Fibroblast of villous mesenchyme (primary cell): ENCODE results near the gene GHSR. TPM values are rescaled to one million over a fixed set of nuclear protein-coding genes. Genes with fewer than 3 reads are reported as not detected.

Experiments used
- DNase-seq: peaks from one replicate; pipeline ENCODE4 v3.0.0-alpha.2; 2010; ENCODE audit warnings: low read depth
- H3K4me3 ChIP-seq: 2 replicates; pipeline ENCODE4 v1.5.1; 2011; ENCODE audit warnings: low read depth, mild to moderate bottlenecking, low read length
- total RNA-seq: library from RNA; depleted of rRNA; stranded (reverse); fragments of >200 nt; gene quantifications from 2 replicates; pipeline ENCODE4 v1.2.3, GENCODE V29; 2012
- TF ChIP-seq, protein P1 (sequence below): IDR thresholded peaks from 2 replicates; pipeline ENCODE4 v1.5.1; 2012; ENCODE audit warnings: low read depth, mild to moderate bottlenecking, low read length; ENCODE audit not compliant: insufficient read depth

Gene GHSR
- total RNA-seq, 1 donor: not detected

DNA sequence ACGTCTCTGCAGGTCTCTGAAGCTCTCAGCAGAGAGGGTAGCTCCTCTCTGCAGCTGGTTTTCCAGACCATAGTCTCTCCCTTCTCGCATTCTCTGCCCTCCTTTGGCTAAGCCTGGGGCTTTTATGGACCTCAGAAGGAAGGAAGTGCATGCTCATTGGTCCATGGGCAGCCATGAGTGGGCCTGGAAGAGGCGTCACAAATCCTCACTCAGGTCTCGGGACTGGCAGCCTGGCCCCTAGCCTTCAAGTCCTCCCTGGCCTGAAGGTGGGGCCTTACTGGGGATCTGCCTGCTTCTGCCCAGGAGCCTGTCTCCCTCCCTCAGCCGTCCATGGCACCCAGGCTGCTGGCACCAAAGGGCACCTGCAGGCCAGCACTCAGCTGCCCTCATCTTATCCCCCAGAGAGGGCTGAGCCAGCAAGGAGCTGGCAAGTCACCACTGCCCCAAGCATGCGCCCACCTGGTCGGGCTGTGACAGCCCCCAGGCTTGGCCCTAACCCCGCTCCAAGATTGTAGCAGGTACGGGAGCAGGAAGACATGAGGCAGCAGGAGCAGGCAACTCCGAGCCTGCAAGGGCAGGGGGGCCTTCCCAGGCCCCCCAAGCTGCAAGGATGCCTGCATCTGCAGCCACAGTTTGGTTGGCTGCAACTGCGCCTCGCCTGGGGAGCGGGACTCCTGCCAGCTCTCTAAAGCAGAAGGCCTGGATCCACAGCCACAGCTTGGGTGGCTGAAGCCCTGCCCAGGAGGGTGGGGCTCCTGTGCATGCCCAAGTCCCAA lies 37.4 kb downstream of the GHSR start:
- TF ChIP-seq, protein P1, sequence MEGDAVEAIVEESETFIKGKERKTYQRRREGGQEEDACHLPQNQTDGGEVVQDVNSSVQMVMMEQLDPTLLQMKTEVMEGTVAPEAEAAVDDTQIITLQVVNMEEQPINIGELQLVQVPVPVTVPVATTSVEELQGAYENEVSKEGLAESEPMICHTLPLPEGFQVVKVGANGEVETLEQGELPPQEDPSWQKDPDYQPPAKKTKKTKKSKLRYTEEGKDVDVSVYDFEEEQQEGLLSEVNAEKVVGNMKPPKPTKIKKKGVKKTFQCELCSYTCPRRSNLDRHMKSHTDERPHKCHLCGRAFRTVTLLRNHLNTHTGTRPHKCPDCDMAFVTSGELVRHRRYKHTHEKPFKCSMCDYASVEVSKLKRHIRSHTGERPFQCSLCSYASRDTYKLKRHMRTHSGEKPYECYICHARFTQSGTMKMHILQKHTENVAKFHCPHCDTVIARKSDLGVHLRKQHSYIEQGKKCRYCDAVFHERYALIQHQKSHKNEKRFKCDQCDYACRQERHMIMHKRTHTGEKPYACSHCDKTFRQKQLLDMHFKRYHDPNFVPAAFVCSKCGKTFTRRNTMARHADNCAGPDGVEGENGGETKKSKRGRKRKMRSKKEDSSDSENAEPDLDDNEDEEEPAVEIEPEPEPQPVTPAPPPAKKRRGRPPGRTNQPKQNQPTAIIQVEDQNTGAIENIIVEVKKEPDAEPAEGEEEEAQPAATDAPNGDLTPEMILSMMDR: no peak
- DNase-seq: peak; percentile 21
- no peak overlapping the region for H3K4me3 ChIP-seq

DNA sequence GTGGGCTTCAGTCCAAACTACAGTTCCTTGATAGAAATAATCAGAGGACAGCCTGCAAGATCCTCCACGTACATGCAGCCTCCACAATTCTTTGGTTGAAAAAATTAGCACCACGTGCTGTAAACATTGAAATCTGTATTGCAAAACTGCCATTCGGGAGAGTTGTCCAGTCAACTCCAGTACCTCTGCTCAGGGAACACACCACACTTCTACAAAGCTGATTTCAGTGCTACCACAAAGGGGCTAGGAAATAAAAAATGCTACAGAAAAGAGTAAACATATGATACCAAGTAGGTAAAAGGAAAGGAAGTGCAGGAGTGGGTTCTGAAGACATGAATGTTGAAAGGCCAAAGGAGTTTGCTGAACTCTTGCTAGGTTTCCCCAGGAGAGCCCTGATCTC lies 40.4 kb downstream of the GHSR start:
- H3K4me3 ChIP-seq: no peak overlapping the region
- TF ChIP-seq, protein P1: no peak
- no peak for DNase-seq

DNA sequence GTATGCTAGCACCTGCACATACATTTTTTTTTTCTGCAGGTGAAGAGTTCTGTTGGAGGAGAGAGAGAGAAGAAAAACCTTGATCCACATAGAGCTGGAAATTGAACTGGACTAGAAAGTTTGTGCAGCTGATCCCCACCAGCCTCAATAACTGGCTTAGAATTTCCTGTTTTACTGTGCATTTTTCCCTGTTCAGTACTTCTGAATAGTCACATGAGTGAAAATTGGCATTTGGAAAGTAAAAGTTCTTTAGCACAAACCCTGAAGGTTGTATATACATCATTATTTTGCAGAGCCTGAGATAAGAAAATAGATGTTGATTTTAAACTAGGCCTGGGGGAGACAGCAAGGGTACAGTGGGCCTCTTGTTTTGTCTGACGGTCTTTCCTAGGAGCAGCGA lies 42.3 kb downstream of the GHSR start:
- no peak for DNase-seq
- TF ChIP-seq, protein P1: no peak
- no peak overlapping the region for H3K4me3 ChIP-seq

DNA sequence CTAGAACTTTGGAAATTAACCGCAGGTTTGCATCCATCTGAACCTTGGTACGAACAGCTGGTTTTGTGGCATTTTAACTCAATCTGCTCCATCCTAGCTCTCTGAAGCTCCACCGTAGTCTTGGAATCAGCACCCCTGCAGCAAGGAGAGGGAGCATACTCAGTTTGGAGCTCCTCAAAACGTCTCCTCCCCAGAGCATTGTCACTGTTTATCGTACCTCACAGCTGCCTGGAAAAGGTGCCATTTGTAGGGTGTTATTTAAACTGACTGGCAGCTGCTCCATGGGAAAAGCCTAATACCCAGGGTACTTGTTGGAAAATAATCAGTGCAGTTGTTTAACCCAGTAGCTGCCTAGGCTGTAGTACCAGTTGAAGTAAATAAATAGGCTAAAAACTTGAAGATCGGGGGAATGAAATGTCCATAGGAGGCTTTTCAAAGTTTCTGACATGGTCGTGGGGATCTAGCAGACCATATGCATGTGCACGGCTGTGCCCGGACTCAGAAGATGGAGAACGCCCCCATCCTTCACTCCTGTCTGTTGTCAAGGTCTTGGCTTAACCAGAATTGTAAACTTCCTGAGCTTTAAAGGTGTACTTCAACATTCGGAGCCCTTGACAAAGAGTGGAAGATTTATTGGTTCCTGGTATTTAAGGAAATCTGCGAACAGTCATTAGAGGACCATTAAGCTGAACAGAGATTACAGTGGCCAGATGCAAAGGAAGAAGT lies 43.9 kb downstream of the GHSR start:
- no peak overlapping the region for H3K4me3 ChIP-seq
- DNase-seq: no peak
- TF ChIP-seq, protein P1: no peak

DNA sequence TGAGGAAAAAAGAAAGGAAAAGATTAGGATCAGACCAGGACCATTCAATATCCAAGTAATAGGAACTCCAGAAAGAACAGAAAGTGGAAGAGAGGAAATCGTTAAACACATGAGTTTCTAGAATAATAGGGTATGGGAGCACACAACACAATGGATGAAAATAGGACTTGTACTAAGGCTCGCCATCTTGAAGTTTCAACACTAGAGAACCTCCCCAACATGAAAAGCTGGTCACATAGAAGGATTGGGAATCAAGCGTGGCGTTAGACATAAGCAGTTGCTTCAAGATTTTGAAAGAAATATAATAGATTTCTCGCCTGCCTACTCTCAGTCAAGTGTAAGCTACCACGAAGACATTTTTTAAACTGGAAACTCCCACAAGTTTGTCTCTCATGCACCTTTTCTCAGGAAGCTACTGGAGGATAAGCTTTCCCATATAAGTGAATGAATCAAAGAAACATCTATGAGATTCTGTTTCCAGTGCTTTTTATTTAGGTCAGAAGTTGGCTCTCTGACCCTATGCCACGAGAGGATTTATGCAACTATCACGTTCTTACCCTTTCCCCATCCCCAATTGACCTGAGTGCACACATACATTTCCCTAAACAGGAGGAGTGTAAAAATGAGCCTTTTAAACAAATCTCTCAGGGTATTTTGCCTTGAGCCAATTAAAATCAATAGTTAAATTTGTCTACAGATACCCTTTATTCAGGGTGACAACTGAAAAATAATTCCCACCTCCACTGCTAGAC lies 45.2 kb downstream of the GHSR start:
- no peak overlapping the region for H3K4me3 ChIP-seq
- TF ChIP-seq, protein P1: no peak
- DNase-seq: no peak

DNA sequence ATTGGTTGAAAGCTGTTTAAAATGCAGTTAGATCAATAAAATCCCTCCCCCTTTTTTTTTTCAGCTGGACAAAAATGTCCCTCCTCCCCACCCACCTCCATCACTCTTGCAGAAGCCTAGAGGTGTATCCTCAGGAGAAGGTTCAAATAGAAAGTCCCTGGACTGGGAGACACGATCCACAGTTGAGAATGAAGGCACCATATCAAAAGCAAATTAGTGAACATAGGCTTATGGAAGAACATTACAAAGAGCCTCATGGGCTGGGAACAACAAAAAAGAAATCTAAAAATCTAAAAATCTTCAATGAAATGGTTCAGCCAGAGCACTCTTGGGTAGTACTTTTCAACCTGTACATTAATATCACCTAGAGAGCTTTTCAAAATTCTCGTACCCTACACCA lies 46.2 kb downstream of the GHSR start:
- H3K4me3 ChIP-seq: no peak overlapping the region
- TF ChIP-seq, protein P1: no peak
- no peak for DNase-seq
